Measurements from ENCODE around the gene RAI14. TPM values are rescaled to one million over a fixed set of nuclear protein-coding genes. Genes with fewer than 3 reads are reported as not detected.
"Not testable (repeated sequence)": the region's sequence is repeated elsewhere in the genome, so short reads cannot be mapped to it uniquely, and the experiment has no call there.

Gene RAI14
- total RNA-seq, 1 donor from 2014 or later, result 92.7 TPM

- Mint-ChIP-seq H3K36me3 (ENCODE audit: low read depth) (peaks cover 9% of the 10 kb centered on the region), H3K4me1 (peaks cover 33% of the 10 kb centered on the region), H3K27me3 (ENCODE audit: low read depth) (no peaks in the 10 kb centered on the region), H3K27ac (ENCODE audit: unreplicated experiment) (no peak overlapping the region), H3K4me3 (no peak overlapping the region), H3K9me3 (peaks cover 2% of the 10 kb centered on the region)
- DNase-seq (ENCODE audit: low read depth, low spot score), result no peak
- TF ChIP-seq CTCF (conservative IDR thresholded peaks at IDR 0.05), result no peak
These were observed 99.8 kb downstream of the RAI14 start for GRCh38 chr5:34755926-34756325.

- peaks cover 20% of the 10 kb centered on the region for H3K36me3 Mint-ChIP-seq (ENCODE audit: low read depth)
- TF ChIP-seq CTCF (conservative IDR thresholded peaks at IDR 0.05), result no peak
- DNase-seq (ENCODE audit: low read depth, low spot score), result peak; percentile 12
- peak overlapping the region; percentile 59 for H3K27ac Mint-ChIP-seq (ENCODE audit: unreplicated experiment)
- H3K4me3 Mint-ChIP-seq, result peak overlapping the region; percentile 47
- peaks cover 29% of the 10 kb centered on the region for H3K4me1 Mint-ChIP-seq
- peaks cover 3% of the 10 kb centered on the region for H3K9me3 Mint-ChIP-seq
- no peaks in the 10 kb centered on the region for H3K27me3 Mint-ChIP-seq (ENCODE audit: low read depth)
These were observed 100.9 kb downstream of the RAI14 start for GRCh38 chr5:34756781-34757624.

GRCh38 chr5:34758514-34758913 is 102.4 kb downstream of the RAI14 start:
- DNase-seq (ENCODE audit: low read depth, low spot score), result no peak
- Mint-ChIP-seq H3K36me3 (ENCODE audit: low read depth) (peaks cover 30% of the 10 kb centered on the region), H3K27ac (ENCODE audit: unreplicated experiment) (no peak overlapping the region), H3K9me3 (peaks cover 3% of the 10 kb centered on the region), H3K4me1 (peaks cover 31% of the 10 kb centered on the region), H3K4me3 (no peak overlapping the region), H3K27me3 (ENCODE audit: low read depth) (no peaks in the 10 kb centered on the region)
- TF ChIP-seq CTCF (conservative IDR thresholded peaks at IDR 0.05), result no peak

- H3K27me3 Mint-ChIP-seq (ENCODE audit: low read depth); DNase-seq (ENCODE audit: low read depth, low spot score); H3K27ac Mint-ChIP-seq (ENCODE audit: unreplicated experiment); H3K4me3 Mint-ChIP-seq; H3K9me3 Mint-ChIP-seq: not testable (repeated sequence)
- peaks cover 31% of the 10 kb centered on the region for H3K4me1 Mint-ChIP-seq
- H3K36me3 Mint-ChIP-seq (ENCODE audit: low read depth), result peaks cover 35% of the 10 kb centered on the region
These were observed 103.1 kb downstream of the RAI14 start for GRCh38 chr5:34759213-34759612.

- Mint-ChIP-seq H3K9me3 (peaks cover 13% of the 10 kb centered on the region), H3K27ac (ENCODE audit: unreplicated experiment) (no peak overlapping the region), H3K27me3 (ENCODE audit: low read depth) (no peaks in the 10 kb centered on the region), H3K36me3 (ENCODE audit: low read depth) (peaks cover 53% of the 10 kb centered on the region), H3K4me3 (no peak overlapping the region), H3K4me1 (peaks cover 31% of the 10 kb centered on the region)
- no peak for TF ChIP-seq CTCF (conservative IDR thresholded peaks at IDR 0.05)
- no peak for DNase-seq (ENCODE audit: low read depth, low spot score)
These were observed 109.5 kb downstream of the RAI14 start for GRCh38 chr5:34765662-34766061.

GRCh38 chr5:34767180-34767579 is 111.1 kb downstream of the RAI14 start:
- H3K27ac Mint-ChIP-seq (ENCODE audit: unreplicated experiment), result no peak overlapping the region
- no peak for TF ChIP-seq CTCF (conservative IDR thresholded peaks at IDR 0.05)

More at GRCh38 chr5:34767180-34767579, 111.1 kb downstream of the RAI14 start:
- H3K4me3 Mint-ChIP-seq, result no peak overlapping the region
- peaks cover 41% of the 10 kb centered on the region for H3K36me3 Mint-ChIP-seq (ENCODE audit: low read depth)
- DNase-seq (ENCODE audit: low read depth, low spot score), result no peak
- peaks cover 9% of the 10 kb centered on the region for H3K9me3 Mint-ChIP-seq
- no peaks in the 10 kb centered on the region for H3K27me3 Mint-ChIP-seq (ENCODE audit: low read depth)
- H3K4me1 Mint-ChIP-seq, result peaks cover 39% of the 10 kb centered on the region

Measured in neural crest cell (in vitro differentiated cells).